Measurements from ENCODE around the gene HIKESHI.

GRCh38 chr11:86395061-86395551, 93.1 kb downstream of the HIKESHI start:
- no peak for TF ChIP-seq EZH2 (IDR thresholded peaks at IDR 0.05; ENCODE audit: borderline replicate concordance)
- no peak for TF ChIP-seq CTCF (IDR thresholded peaks at IDR 0.05; ENCODE audit: poor library complexity)
